ENCODE data around the gene TUT1.
"Not testable (repeated sequence)": the region's sequence is repeated elsewhere in the genome, so short reads cannot be mapped to it uniquely, and the experiment has no call there.

The TUT1 gene

DNA sequence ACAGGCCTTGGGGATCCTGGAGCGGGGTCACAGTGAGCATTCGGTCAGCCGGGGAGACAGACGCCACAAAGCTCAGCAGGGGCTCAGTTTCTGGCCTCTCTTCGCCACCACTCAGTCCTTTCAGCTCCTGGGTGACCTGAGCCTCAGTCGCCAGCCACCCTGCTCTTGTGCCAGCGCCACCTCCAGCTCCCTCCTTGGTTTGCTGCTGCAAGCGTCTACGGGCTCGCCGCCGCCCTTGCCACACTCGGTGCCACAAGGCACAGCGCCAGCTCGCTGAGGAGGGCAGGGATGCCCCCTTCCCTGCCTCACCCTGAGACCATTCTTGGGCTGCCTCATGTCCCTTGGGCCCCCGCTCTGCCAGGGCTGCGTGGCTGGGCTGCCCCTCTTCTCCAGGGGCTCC lies 16.2 kb downstream of the TUT1 start:
- DNase-seq: no peak

DNA sequence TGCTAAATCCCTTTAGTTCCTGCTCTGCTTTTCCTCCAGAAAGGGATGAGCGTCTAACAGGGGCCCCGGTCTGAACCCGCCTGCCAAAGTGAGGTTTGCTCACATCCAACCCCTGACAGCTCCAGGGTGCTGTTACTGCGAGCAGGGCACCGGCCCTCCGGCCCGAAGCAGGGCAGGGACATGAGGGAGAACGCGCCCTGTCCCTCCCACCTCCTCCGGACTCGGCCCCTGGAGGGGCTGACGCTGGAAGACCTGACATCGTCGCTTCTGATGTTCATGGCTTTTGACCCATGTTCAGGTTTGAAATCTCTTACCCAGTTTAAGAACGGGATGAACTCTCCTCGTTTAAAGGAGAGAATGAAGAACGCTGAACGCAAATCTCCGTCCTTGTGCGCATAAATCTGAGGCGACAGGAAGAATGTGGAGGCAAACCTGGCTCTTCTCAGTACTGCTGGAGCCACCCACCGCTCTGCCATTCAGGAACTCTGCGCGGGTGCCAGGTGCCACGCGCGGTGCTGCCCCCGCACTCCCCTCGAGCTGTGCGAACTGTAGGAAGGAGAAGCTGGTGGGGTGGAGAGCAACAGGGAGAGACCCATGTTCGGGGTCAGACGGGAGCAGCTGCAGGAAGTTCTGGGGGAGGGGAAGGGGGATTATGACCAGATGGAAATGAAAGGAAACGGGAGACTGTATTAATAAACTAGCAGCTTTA lies 16.8 kb downstream of the TUT1 start:
- DNase-seq: peak; percentile 21

DNA sequence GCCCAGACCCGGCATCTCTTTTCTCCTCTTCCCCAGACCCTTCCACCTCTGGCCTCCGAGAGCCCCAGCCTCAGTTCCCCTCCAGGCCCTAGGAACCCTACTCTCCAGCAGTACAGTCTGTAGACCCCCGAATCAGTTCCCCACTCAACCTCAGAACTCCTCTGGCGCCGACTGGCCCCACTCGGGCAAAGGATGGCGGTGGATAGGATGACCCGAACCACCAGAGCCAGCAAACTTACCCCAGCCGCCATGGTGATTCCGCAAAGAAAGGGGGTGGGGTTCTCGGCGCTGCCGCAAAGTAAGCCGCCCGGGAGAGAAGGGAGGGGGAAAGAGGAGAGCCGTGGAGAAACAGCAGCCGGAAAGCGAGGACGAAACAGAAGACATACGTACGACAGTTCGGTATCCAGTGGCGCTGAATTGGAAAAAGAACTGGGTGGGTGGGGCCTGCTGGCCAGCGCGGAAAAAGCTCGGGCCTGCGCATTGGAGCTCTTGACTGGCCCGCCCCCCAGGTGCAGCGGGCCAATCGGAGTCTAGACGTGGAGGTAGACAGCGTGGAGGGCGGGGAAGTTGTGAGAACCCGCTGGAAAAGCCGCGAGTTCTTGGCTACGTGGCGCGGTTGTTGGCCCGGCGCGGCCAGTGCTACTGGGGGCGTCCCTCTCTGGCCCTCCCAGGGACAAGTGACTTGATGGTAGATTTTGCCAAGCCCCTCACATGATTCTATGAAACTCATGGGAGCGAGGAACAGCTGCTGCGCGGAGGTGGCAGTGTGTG lies 17.5 kb downstream of the TUT1 start, which contains the start of gene EEF1G:
Gene EEF1G (minus strand): TSS at position 300 of the 771 bp plus-strand sequence. CDS start 49 bp downstream, at position 251.
- DNase-seq: peak; percentile 99

DNA sequence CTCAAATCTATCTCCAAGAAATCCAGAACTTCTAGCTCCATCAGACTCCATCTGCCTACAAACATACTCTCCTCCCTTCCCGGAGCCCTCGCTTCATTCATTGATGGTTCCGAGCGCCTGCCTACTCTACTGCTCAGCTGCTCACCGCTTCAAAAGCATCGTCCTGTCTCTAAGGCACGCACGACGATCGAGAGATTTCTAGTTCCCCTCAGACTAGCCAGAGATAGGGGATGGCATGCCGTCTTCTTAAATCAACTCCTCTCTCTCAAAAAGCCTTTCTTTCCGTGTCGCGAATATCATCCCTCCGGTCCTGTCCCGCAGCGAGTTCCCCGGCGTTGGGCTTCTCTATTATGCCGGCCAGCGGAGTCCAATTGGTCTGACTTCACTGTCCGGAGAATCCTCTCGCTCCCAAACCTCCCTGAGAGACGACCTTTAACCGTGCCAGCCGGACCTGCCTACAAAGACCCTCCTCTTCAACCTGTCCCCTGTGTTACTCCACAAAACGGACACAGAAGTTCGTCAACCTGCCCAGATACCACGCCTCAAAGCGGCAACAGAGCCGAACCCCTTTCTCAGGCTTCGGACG lies 18.2 kb downstream of the TUT1 start:
- no peak for DNase-seq

DNA sequence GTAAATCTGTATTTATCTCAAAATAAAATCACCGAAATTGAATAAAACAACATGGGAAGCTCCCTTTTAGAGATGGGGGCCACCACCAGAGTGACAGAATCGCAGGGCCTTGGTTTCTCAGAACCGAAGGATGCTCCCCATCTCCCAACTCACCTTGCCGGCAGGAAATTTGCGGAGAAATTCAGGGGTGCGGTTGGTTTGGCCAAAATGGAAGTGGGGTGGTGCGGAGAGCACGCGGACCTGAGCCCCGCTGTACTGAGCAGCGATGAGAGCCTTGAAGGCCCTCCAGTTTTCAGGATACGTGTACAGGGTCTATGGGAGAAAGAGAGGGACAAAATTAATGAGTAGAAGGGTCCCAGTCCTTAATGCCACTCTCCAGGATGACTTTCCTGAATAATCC lies 18.9 kb downstream of the TUT1 start:
- no peak for DNase-seq

DNA sequence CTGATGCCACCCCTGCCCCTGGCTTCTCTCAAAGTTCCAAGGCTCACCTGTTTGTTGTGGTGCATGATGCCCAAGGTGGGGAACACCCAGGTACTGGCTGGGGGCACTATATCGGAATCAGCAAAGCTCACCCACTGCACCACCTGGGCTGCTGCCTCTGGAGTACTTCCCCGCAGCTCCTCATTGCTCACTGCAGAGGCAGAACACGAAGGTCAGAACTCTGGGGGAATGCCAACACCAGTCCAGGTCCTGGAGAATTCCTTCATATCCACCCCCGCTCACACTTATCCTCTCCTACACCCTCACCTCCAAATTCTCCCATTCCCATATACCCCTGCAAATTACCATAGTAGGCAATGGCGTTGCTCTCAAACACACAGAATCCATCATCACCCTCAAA lies 19.8 kb downstream of the TUT1 start:
- not testable (repeated sequence) for DNase-seq

DNA sequence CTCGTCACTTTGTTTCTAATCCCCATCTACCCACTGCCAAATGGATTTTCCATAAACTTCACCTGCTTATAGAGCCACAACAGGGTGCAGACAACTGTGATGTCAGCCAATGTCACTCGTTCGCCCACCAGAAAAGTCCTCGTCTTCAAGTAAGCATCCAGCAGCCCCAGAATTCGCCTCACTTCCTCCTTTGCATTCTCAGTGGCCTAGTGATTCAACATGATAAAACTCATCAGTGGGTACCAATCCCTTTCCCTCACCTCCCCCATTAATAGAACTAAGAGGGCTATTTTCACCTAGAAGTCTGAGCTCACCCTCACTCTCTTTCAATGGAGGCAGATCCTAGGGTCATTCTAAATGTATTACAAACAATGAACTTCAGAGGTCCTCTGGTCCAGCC lies 20.4 kb downstream of the TUT1 start:
- DNase-seq: not testable (repeated sequence)

DNA sequence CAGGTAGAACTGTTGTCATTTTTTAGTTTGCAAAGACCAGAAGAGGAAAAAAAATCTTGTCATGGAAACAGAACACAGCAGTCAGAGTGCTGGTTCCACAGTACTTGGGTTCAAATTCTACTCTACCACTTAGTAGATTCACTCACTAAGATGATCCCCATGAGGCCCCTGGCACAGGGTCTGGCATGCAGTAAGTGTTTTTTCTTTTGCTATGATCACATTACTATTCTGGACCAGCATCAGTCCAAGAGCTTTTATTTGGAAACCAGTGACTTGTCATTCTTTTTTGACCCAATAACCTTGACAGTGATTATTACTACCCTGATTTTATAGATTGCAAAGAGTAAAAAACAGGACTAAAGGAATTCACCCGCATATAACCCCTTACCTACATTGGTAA lies 21.7 kb downstream of the TUT1 start:
- DNase-seq: no peak

DNA sequence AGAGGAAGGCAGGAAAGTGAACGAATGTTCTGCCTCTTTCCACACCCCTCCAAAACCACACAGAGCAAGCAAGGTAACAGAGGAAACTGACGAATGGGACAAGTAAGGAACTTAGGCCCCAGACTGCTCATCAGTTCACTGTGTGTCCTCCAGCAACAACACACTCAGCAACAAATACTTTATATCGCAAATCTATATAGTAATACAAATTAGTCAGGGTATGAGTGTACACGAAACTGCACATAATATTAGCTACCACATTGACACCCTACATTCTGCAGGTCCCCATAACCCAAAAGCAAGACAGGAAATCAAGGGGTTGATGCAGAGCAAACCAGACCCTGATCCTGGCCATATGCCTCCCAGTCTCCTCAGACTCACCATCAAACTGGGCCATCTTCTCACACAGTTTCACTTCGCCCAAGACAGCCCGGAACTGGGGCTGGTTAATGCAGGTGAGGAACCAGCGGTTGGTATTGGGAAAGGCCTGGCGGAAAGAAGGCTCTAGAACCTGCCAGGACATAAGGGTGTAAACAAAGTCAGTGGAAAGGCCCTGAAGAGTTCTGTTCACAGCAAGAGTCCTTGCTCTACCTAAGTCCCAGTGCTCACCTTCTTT lies 24.2 kb downstream of the TUT1 start:
- no peak for DNase-seq

DNA sequence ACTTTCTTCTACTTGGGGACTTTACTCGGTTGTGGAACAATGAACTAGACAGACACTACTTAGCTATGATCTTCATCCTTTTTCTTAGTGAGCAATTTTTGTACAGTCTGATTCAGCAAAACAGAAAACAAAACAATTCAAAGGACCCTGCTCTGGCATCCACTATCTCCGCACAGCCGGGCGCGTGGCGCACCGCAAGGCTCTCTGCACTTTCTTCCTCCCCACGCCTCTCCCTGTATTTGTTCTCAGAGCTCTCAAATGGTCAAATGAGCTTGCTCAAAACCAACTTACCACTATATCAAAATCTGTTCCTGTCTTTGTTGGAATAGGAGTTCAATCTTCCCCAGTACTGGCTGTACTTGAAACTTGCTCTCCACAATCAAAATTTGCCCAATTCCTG lies 25.1 kb downstream of the TUT1 start:
- DNase-seq: no peak

DNA sequence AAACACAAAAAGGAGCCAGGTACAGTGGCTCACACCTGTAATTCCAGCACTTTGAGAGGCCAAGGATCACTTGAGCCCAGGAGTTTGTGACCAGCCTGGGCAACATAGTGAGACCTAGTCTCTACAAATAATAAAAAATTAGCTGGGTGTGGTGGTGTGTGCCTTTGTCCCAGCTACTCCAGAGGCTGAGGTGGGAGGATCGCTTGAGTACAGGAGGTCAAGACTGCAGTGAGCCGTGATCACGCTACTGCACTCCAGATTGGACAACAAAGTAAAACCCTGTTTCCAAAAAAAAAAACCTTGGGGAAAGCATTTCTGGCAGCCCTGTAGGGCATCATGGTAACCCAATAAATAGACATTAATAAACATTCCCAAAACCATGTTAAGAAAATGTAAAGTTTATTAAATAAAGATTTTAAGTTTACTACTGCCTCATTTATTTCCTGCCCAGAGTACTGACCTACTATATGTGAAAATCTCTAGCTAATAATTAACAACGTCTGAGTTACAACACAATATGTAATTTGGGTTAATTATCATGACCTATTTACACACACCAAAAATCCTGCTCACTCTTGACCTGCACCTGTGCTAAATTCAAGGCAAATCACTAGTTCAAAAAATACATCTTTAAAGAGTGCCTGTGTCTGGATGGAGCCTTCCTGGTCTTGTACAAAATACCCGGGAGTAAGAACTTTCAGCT lies 26.1 kb downstream of the TUT1 start:
- no peak for DNase-seq

DNA sequence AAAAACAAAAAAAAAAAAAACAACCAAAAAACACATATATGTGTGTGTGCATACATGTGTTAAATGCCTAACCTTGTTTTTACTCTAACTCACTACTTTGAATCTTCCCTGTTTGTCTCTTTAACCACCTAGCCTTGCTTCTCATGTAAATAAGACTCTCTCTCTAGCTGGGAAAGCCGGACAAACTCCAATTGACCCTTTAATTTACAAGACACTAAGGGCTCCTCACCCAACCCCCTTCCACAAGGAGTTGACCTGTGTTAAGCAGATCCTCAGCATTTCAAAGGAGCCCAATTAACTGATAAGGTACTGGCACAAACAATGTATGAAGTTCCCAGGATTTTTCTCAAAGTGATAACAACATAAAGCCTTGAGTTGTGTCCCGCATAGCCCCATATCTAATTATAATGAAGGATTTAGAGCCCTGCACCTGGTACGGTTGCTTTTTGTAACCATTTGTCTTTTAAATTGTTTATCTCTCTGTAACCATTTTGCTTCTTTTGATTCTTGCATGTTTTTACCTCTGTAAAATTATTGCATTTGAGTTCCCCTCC lies 29.6 kb downstream of the TUT1 start:
- not testable (repeated sequence) for DNase-seq

DNA sequence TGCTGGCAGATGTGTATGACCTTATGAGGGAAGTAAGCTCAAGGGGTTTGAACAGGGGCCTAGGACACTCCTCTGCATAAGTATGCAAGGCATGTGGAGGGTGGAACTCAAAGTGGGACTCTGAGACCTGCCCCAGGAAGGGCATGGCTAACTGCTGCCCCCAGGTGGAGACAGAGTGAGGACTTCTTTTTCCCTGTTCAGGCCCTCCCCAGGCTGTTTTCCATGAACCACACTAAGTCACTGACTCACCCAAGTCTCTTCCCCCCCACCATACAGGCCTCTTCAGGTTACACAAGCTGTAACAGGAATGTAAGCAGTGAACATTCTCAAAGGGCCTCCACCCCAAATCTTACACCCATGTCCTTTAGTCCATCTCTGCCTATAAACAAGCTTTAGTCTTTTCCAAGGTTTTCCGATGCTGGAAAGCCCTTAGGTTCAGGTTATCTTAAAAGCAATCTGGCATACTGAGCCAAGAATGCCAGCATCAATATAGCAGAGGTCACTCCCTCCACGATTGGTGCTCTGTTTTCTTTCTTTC lies 30.7 kb downstream of the TUT1 start:
- peak; percentile 37 for DNase-seq

DNA sequence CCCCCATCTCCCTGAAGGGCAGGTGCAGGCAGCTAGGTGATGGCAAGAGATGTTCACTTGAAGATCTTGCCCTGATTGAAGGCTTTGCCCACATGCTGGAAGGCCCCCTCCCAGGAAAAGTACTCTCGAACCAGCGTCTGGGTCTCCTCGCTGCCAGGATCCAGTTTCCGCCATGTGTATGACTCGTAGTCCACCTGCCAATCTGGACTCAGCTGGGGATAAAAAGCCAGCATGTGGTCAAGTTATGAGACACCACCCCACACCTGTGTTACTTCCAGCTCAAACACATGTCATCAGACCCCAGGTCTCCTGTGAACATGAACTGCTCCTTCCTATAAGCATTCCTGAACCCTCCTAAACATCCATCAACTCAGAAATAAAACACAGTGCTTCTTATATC lies 31.7 kb downstream of the TUT1 start:
- DNase-seq: not testable (repeated sequence)

DNA sequence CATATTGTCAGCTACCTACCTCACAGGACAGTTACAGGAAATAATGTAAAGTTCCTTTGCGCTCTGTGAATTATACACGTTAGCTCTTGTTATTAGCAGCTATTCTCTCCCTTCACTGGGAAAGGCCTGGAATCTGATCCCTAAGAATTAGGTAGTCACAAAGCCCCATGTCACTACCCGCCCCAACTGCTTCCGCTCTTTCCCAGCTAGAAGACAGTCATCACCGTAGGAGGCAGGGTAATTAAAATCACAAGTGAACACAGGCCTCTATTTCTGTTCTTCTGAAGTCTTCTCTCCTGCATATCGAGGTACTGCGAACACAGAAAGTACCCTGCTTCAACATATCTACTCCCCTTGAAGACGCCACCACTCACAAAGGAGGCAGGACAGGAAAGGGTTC lies 32.1 kb downstream of the TUT1 start:
- no peak for DNase-seq

DNA sequence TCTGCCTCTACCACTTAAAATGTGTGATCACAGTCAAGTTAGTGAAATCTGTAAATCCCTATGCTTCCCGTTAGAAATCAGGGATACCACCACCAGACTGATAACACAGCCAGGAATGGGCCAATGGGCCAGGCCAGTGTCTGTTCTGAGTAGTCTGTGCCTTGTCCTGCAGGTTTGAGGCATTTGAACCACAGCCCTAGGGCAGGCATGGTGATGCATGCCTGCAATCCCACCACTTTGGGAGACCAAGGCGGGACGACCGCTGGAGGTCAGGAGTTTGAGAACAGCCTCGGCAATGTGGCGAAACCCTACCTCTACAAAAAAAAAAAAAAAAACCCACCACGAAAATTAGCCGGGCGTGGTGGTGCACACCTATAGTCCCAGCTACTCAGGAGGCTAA lies 32.7 kb downstream of the TUT1 start:
- no peak for DNase-seq

DNA sequence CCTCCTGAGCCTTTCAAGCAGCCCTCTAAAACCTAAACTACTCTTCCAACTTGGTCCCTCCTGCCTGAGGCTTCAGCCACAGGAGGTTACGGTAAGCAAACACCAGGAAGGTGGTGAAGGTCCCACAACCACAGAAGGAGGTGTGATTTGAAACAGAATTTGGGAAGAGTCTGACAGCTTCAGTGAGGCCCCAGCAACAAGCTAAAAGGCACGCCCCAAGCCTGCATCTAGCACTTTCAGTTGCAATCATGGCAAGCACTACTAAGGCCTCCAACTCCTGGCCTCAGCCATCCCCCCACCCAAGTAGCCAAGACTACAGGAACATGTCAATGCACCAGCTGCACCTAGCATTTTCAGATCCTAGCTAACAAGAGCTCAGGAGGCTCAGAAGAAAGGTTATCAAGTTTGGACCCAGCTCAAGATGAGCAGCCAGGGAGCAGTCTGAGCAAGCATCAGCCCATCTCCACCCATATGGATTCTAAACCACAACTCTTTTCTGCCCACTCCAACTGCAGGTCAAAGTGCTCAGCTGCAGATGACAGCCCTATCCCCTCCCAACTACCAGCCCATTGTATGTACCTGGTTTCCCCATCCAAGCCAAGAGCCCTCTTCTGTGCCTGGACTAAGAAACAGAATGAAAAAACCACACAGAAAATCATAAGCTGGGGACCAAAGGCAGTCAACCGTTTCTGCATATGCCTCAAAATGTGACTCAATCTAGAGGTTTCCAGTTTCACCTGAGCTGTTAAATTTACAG lies 34.3 kb downstream of the TUT1 start:
- DNase-seq: no peak

DNA sequence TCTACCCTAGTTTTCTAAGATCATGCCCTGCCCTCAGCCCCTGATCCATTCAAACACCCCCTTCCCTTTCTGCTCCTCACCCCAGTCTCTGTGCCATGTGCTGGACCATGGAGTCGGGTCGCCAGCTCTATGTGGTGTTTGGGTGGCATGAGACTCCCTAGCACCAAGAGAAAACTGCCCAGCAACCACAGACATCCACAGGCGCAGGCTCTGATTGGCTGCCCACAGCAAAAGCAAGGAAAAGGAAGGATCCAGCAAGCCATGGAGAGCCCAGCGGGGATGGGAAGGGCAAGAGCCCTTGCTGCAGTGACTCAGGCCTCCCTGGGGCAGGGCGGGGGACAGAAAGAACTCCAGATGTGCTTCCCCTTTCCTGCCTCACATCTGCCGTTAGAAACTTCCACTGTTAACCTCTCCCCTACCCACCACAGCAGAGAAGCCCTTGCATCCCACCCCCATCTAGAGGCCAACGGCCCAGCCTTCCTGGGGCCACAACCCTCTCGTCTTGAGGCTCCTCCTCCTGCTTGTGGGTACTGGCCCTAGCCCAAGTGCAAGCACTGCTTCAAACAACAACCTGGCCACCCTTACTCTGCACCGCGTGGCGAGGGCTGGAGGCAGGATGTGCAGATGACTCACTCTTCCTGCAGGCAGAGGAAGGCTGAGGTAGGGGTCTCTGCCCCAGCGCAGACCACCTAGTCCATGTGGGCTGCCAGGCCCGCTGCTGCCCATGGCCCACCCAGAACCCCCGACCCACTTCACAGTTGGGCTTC lies 35.0 kb downstream of the TUT1 start:
- peak; percentile 79 for DNase-seq

DNA sequence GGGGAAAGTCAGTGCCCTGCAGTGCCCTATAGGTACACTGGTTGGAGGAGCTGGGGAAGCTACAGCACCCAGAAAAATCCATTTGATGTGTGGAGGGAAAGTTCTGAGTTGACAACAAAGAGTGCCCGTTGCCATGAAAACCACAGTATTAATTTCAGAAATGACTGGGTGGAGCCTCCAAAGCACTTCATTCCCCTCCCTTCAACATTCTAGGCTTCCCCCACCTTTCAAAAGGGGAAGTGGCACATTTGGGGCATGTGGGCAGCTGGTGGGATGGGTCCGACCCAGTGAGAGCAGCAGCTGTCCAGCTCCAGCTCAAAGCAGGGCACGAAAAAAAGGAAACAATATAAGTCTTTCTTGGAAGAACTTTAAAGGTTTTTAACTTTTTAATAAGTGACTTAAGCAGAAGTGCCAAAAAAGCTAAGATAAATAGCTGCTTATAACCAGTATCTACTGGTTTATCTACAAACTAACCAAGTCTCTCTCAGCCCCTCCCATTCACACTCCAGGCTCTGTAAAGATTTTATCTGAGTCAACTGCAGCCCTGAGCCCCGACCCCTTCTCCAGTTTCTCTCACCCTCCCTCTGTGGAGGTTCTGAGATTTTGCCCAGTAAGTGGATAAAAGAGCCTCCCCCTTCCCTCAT lies 35.7 kb downstream of the TUT1 start:
- no peak for DNase-seq

Measured in NCI-H2029 (cell line).